Testis (tissue), 3 donors: Measurements from ENCODE around the gene LILRB2. TPM values are rescaled to one million over a fixed set of nuclear protein-coding genes. Genes with fewer than 3 reads are reported as not detected.
"Not testable (repeated sequence)": the region's sequence is repeated elsewhere in the genome, so short reads cannot be mapped to it uniquely, and the experiment has no call there.

ENCODE experiments used
- DNase-seq: peaks from one replicate; pipeline ENCODE4 v3.0.0-alpha.2; 2019
- H3K27ac ChIP-seq, 2 donors: fragments of 200-600 bp; sonication (generic); one replicate each; pipeline ENCODE4 v1.5.1; 2019
- H3K27me3 ChIP-seq: fragments of 200-600 bp; sonication (generic); one replicate; pipeline ENCODE4 v1.5.1; 2019
- H3K36me3 ChIP-seq: fragments of 200-600 bp; sonication (generic); one replicate; pipeline ENCODE4 v1.5.1; 2017; ENCODE audit warnings: low read depth; ENCODE audit errors: missing control alignments
- H3K4me1 ChIP-seq: fragments of 200-600 bp; sonication (generic); one replicate; pipeline ENCODE4 v1.5.1; 2019
- H3K4me3 ChIP-seq, 2 donors: fragments of 200-600 bp; sonication (generic); one replicate each; pipeline ENCODE4 v1.5.1; 2017 to 2019
- H3K9me3 ChIP-seq: fragments of 200-600 bp; sonication (generic); one replicate; pipeline ENCODE4 v1.5.1; 2017
- POLR2A ChIP-seq: fragments of 450-650 bp; IDR thresholded peaks from one replicate; pipeline ENCODE4 v1.6.1; 2017; ENCODE audit warnings: antibody characterized with exemption, mild to moderate bottlenecking, moderate library complexity
- WGBS, 2 donors: methylation state at CpG; one replicate each; pipeline ENCODE4 v1.1.5; 2018; 5-methylcytosine and 5-hydroxymethylcytosine counted together
- intact Hi-C: fragments of 100-400 bp; cut with DNase I; formaldehyde crosslinking; loops from one replicate; pipeline ENCODE4 v1.15.1; 2023; ENCODE audit warnings: low total_unique reads
- polyA plus RNA-seq: library from polyadenylated mRNA; stranded (reverse); fragments of 350-450 nt; fragmentation: Illumina TruSeq; extraction: RNeasy Lipid Tissue Mini Kit (QIAGEN cat#74804); gene quantifications from one replicate; pipeline ENCODE4 v1.2.3, GENCODE V29; 2014; ENCODE audit warnings: low read depth, low replicate concordance; ENCODE audit not compliant: insufficient read depth
- total RNA-seq, 2 donors: library from RNA; depleted of rRNA; stranded (reverse); fragments of >200 nt; gene quantifications; one replicate each; pipeline ENCODE4 v1.2.3, GENCODE V29; 2016
- TF ChIP-seq, protein P1 (sequence below), 3 experiments: fragments of 450-650 bp in 2 of 3; fragments of 200-600 bp in 1 of 3; sonication (generic) in 1 of 3; IDR thresholded peaks; one replicate each; pipeline ENCODE4 v1.5.1; 2016 to 2019; ENCODE audit warnings: antibody characterized with exemption in 3 of 3, mild to moderate bottlenecking in 2 of 3, moderate library complexity in 1 of 3

The LILRB2 gene
- total and polyA plus RNA-seq, 3 donors from 2014 or later = 0.71 to 3.0 (median 0.99) TPM

DNA sequence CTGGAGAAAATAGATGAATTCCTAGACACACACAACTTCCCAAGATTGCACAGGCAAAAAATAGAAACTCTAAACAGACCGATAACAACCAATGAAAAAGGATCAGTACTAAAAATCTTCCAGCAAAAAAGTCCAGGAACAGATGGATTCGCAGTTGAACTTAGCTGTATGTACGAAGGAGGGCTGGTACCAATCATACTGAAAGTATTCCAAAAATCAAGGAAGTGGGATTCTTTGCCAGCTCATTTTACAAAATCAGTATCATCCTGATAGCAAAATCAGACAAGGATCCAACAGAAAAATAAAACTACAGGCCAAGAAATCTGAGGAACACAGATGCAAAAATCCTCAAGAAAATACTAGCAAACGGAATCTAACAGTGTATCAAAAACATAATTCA lies 6.5 kb upstream of the LILRB2 start:
- Histone ChIP-seq H3K9me3 (no peaks in the 10 kb centered on the region), H3K27ac (no peak overlapping the region), H3K4me1 (no peaks in the 10 kb centered on the region), H3K27me3 (no peaks in the 10 kb centered on the region), H3K36me3 (no peaks in the 10 kb centered on the region), H3K4me3 (no peak overlapping the region)
- intact Hi-C loops = no loop called here
- DNase-seq = no peak
- WGBS, 2 donors = 69 to 83% methylated on average over 4 of the region's 4 CpGs
- TF ChIP-seq POLR2A = no peak
- TF ChIP-seq, protein P1, sequence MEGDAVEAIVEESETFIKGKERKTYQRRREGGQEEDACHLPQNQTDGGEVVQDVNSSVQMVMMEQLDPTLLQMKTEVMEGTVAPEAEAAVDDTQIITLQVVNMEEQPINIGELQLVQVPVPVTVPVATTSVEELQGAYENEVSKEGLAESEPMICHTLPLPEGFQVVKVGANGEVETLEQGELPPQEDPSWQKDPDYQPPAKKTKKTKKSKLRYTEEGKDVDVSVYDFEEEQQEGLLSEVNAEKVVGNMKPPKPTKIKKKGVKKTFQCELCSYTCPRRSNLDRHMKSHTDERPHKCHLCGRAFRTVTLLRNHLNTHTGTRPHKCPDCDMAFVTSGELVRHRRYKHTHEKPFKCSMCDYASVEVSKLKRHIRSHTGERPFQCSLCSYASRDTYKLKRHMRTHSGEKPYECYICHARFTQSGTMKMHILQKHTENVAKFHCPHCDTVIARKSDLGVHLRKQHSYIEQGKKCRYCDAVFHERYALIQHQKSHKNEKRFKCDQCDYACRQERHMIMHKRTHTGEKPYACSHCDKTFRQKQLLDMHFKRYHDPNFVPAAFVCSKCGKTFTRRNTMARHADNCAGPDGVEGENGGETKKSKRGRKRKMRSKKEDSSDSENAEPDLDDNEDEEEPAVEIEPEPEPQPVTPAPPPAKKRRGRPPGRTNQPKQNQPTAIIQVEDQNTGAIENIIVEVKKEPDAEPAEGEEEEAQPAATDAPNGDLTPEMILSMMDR (IDR thresholded peaks at IDR 0.05) = no peak

DNA sequence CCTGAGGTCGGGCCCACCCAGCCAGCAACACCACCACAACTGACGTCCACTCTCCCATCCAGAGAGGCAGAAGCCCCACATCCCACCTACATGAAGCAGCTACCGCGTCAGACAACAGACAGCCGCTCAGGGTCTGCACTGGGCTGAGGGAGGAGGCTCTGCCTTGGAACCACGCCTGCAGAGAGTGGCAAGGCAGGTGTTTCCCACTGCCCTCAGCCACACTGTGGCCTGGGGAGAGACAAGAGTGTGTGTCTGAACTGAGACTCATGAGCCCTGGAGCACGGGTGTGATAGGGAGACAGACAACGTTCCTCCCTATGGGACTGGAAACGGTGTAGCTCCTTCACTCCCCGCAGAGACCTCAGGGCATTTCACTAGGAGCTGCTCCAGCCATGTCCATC lies 5.4 kb upstream of the LILRB2 start:
- H3K4me1 ChIP-seq, H3K36me3 ChIP-seq, H3K27ac ChIP-seq, H3K27me3 ChIP-seq, DNase-seq, intact Hi-C loops, H3K9me3 ChIP-seq, H3K4me3 ChIP-seq: not testable (repeated sequence)
- 83 to 100% methylated on average over 1 to 2 of the region's 10 CpGs for WGBS, 2 donors

DNA sequence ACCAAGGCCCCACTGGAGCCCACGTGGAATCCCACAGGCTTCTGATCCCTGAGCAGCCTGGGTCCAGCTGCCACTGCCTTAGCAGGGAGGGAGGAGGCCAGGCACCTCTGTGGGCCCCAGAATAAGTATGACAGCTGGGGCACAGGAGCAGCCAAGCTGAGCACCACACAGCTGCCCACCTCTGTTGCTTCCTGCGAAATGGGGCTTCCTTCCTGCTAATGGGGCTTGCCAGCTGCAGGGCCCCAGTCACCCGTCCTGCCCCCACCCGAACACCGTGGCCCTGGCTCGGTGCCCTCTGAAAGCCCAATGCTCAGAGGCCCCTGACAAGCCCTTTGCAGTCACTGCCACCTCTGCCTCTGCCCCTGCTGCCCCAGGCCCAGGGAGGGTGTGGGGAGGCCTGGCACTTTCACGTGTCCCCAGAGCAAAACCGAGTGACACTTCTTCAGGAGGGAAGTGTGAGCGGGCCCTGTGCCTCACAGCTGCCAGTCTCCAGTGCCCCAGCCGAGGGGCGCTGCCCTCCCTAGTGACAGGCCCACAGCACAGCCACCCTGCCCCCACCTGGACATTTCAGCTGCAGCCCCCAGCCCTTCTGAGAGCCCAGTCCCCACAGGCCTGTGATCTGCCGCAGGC lies 4.6 kb upstream of the LILRB2 start:
- H3K36me3 ChIP-seq, DNase-seq, H3K4me3 ChIP-seq, H3K27me3 ChIP-seq, H3K4me1 ChIP-seq, H3K27ac ChIP-seq, intact Hi-C loops, H3K9me3 ChIP-seq: not testable (repeated sequence)
- 67 to 81% methylated on average over 3 to 11 of the region's 12 CpGs for WGBS, 2 donors

DNA sequence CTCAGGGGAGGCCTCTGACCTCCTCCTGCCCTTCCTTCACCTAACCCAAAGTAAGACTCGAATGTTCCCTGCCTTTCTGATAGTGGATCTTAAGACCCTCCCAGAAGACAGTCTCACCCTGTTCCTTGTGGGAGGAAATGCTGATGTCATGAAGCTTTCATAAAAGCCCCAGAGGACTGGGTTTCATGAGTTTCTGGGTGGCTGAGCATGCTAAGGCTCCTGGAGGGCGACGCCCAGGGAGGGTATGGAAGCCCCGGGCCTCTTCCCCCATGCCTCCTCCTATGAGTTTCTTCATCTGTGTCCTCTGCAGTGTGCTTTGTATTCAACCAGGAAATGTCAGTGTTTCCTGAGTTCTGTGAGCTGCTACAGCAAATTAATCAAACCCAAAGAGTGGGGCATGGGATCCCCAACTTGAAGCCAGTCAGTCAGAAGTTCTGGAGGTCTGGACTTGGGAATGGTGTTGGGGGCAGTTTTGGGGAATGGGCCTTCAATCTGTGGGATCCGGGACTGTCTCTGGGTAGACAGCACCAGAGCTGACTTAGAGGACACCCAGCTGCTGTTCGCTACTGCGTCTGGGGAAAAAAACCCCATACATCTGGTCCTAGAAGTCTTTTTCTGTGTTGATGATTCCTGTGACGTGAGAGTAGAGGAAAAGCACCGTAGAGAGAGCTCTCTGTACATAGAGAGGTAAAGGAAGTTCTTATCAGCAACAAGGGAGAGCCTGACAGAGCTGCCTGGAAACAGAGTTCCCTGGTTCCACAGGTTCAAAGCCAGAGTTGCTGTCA lies 2.0 kb upstream of the LILRB2 start:
- no peaks in the 10 kb centered on the region for H3K36me3 ChIP-seq
- H3K27ac ChIP-seq = no peak overlapping the region
- no peaks in the 10 kb centered on the region for H3K4me1 ChIP-seq
- H3K27me3 ChIP-seq = no peaks in the 10 kb centered on the region
- DNase-seq = no peak
- TF ChIP-seq, protein P1 (IDR thresholded peaks at IDR 0.05) = no peak
- no peak for TF ChIP-seq POLR2A
- H3K4me3 ChIP-seq = no peak overlapping the region
- H3K9me3 ChIP-seq = no peaks in the 10 kb centered on the region
- 69 to 78% methylated on average over 7 to 9 of the region's 9 CpGs for WGBS, 2 donors
- intact Hi-C loops = no loop called here

DNA sequence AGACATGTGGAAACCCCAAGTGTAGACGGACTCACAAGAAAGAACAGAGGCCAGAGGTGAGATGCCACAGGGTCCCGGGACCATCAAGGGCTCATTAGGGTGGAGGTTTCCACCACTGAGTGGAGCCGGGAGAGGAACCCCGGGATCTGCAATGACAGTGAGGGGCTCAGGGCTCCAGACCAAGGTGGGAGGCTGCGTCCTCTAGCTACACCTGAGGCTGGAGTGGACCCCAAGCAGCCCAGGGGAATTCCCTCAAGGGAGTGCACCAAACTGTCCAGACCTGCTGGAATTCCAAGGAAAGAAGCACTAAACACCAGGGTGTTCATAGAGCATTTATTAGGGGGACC lies 792 bp upstream of the LILRB2 start:
- intact Hi-C loops, DNase-seq, H3K4me1 ChIP-seq, H3K36me3 ChIP-seq, H3K9me3 ChIP-seq, H3K4me3 ChIP-seq, H3K27ac ChIP-seq, H3K27me3 ChIP-seq: not testable (repeated sequence)
- 62 to 77% methylated on average over 5 of the region's 5 CpGs for WGBS, 2 donors

DNA sequence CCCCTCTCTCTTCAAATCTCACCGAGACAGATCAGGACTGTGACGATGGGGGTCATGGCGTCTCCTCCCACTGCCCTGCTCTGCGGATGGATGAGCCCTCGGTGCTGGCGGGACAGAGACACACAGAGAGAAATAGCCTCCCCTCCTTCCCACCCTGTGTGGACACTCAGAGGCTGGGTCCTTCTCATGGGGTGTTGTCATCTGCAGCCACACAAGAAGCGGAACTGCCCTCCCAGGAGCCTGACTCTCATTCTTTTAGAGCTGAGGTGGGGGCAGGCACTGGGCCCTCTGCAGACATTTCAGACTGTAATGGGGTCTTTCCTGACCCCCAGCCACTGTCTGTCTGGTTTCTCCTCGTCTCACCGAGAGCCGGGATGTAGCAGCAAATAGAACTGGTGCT lies 469 bp downstream of the LILRB2 start:
- 71 to 77% methylated on average over 10 of the region's 10 CpGs for WGBS, 2 donors
- DNase-seq, H3K4me3 ChIP-seq, H3K27ac ChIP-seq, H3K9me3 ChIP-seq, H3K36me3 ChIP-seq, H3K4me1 ChIP-seq, intact Hi-C loops, H3K27me3 ChIP-seq: not testable (repeated sequence)

DNA sequence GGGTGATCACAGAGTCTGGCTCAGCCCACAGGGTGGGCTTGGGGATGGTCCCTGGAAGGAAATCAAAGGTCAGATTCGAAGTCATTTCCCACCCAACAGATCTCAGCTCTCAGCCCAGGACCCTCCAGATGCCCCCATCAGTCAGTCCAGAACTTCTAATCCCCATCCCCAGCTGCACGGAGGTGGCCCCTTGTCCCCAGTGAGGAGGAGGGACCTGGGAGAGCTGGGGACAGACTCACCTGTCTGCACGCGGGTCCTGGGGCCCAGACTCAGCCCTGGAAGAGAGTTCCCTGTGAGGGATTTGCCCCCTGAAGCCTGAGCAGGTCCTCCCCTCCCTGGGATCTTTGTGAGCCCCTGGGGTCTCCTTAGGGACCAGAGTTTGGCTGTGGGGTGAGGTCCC lies 885 bp downstream of the LILRB2 start:
- intact Hi-C loops, H3K4me1 ChIP-seq, H3K27ac ChIP-seq, H3K4me3 ChIP-seq, H3K27me3 ChIP-seq, H3K9me3 ChIP-seq, DNase-seq, H3K36me3 ChIP-seq: not testable (repeated sequence)
- 56% methylated on average over 4 of the region's 4 CpGs; no CpG with 5 or more reads in 1 of the 2 donors for WGBS, 2 donors
